Retinal pigment epithelial cell (primary cell): ENCODE measurements around the gene NEDD9.
A peak's percentile ranks its signal among the peaks of the same experiment; 100 is the strongest.

Experiments
- DNase-seq: peaks from one replicate; pipeline ENCODE4 v3.0.0-alpha.2; 2010; ENCODE audit warnings: low read depth
- H3K4me3 ChIP-seq: 2 replicates; pipeline ENCODE4 v1.5.1; 2011; ENCODE audit warnings: mild to moderate bottlenecking, low read length, control low read depth, moderate library complexity
- TF ChIP-seq, protein P1 (sequence below): conservative IDR thresholded peaks from 2 replicates; pipeline ENCODE4 v1.5.1; 2011; ENCODE audit warnings: low read depth, low read length, control low read depth, inconsistent platforms

The NEDD9 gene

DNA sequence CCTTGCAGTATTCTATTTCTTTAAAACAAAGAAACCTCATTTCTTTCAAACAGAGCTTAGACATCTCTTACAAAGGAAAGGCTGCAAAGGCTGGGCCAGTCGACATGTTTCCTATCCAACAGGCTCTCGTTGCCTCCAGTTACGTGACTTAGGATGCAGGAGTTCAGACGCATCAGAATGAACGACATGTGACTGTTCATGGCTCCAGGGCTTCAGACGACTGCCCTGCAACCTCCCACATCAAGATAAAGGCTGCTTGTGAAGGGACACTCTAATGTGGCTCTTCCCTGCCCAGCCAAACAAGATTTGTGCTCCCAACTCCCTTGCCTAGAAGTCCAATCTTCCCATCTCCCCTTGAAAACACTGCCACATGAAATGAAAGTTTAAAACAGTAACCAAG, 14.3 kb upstream of the NEDD9 start:
- no peak overlapping the region for H3K4me3 ChIP-seq
- DNase-seq: no peak
- TF ChIP-seq, protein P1, sequence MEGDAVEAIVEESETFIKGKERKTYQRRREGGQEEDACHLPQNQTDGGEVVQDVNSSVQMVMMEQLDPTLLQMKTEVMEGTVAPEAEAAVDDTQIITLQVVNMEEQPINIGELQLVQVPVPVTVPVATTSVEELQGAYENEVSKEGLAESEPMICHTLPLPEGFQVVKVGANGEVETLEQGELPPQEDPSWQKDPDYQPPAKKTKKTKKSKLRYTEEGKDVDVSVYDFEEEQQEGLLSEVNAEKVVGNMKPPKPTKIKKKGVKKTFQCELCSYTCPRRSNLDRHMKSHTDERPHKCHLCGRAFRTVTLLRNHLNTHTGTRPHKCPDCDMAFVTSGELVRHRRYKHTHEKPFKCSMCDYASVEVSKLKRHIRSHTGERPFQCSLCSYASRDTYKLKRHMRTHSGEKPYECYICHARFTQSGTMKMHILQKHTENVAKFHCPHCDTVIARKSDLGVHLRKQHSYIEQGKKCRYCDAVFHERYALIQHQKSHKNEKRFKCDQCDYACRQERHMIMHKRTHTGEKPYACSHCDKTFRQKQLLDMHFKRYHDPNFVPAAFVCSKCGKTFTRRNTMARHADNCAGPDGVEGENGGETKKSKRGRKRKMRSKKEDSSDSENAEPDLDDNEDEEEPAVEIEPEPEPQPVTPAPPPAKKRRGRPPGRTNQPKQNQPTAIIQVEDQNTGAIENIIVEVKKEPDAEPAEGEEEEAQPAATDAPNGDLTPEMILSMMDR: no peak

- H3K4me3 ChIP-seq: no peak overlapping the region
- no peak for DNase-seq
- TF ChIP-seq, protein P1: no peak
Measured at GRCh38 chr6:11245381-11246256, 13.2 kb upstream of the NEDD9 start.

GRCh38 chr6:11244387-11245126, 12.1 kb upstream of the NEDD9 start:
- no peak overlapping the region for H3K4me3 ChIP-seq
- DNase-seq: no peak
- TF ChIP-seq, protein P1: no peak

DNA sequence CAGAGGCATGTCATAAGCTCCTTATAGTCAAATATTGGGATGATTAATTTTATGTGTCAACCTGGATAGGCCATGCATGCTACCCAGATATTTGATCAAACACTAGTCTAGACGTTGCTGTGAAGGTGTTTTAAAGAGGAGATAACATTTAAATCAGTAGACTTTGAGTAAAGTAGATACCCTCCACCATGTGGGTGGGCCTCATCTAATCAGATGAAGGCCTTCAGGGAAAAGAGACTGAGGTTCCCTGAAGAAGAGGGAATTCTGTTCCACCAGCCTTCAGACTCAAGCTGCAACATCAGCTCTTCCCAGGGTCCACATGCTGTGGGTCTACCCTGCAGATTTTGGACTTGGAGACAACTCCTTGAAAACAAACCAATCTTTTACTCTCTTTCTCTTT, 11.4 kb upstream of the NEDD9 start:
- no peak for DNase-seq
- H3K4me3 ChIP-seq: no peak overlapping the region
- TF ChIP-seq, protein P1: no peak

DNA sequence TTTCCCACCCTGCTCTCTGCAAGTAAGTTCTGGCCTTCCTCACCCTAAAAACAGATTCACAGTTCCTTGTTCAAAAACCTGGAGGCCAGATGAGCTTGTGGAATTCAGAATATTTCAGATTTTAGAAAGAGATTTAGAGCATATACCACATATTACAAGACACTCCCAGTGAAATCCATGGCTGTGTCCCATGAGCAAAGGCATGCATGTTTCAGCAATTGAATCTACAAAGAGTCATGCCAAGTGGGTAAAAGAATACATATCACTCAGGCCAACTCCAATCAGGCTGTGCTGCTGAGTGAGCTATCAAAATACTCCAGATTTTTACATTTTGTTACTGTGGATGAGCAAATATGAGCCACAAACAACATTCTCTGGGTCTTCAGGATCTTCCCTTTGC, 10.2 kb upstream of the NEDD9 start:
- no peak overlapping the region for H3K4me3 ChIP-seq
- TF ChIP-seq, protein P1: no peak
- no peak for DNase-seq

DNA sequence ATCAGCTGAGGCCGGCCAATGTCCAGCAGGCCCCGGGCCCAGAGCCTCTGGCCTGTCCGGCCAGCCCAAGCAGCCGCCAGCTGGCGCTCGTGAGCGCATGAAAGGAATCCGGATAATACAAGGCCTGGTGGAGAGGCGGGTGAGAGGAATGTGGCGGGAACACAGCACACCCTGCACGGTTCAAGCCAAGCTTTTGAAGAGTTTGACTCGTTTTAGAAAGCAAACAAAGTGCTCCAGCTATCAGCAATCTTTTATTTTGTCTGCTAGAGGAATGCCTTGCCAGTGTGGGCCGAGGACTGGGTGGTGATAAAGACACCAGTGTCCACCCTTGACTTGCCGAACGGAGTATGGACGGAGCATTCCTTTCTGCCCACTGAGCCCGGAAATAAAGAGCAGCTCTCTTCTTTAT, 9.3 kb upstream of the NEDD9 start:
- no peak for DNase-seq
- TF ChIP-seq, protein P1: peak; percentile 91
- no peak overlapping the region for H3K4me3 ChIP-seq
